Smooth muscle cell of the brain vasculature (primary cell): ENCODE results near the gene DNAAF9.
"Not testable (repeated sequence)": the region's sequence is repeated elsewhere in the genome, so short reads cannot be mapped to it uniquely, and the experiment has no call there.

Experiments
- DNase-seq: peaks from one replicate; pipeline ENCODE4 v3.0.0-alpha.2; 2012; ENCODE audit warnings: low read depth, low spot score

DNAAF9 gene

GRCh38 chr20:3407040-3407770, at the start of gene DNAAF9:
DNAAF9 (minus strand) TSS chr20:3407669; CDS start chr20:3407557, 112 bp downstream.
- DNase-seq = no peak

DNA sequence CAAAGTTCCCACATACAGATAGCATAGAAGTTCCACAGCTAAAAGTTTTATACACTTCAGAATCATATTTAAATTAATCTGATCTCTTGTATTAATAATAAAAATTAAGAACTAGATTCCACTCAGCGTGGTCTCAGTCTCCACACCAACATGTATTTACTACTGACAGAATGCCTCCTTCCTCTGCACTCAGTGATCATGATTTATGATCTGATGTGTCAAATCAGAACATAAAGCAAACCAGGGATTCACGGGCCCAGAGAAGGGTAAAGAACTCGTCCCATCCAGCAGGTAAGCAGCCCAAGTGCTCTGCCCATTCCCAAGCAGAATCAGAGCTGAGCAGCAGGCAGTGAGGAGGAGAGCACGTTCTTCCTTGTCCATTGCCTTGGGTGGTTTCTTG, 49.2 kb upstream of the DNAAF9 start:
- DNase-seq = no peak

- DNase-seq = no peak
These were observed 47.4 kb upstream of the DNAAF9 start for GRCh38 chr20:3454831-3455230.

DNA sequence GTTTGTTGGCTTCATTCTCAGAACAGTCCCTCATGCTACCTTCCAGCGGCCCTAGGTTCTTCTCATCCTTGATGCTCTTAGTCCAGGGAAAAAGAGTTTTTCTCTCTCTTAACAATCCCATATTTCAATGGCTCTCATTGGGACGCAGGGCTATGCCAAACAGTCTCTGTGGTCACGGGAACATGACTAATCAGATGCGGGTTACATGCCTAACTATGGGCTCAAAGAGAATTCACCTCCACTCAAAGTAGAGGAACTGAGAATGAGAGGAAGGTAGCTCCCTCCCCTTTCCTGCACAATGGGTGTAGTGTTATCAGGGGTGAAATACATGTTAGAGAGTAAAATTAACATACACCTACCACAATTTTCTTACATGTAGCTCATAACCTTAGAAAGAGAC, 45.2 kb upstream of the DNAAF9 start:
- no peak for DNase-seq

DNA sequence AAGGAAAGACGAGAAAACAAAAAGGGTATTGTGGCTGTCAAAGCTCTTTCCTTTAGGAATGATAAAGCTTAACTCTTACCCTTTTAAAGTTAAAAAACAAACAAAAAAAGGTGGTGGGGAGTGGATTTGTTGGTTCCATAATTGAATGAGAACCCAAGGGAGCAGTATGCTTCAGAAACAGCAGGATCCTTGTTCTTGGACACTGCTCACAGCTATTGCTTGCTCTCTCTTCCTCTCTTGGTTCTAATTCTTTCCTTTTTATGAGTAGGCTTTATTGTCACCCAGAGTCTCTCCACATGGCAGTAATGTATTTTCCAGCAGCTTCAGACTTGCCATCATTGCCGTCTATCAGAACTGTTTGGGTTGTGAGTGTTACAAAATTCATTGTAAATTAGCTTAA, 44.7 kb upstream of the DNAAF9 start:
- no peak for DNase-seq

- DNase-seq = no peak
These were observed 41.9 kb upstream of the DNAAF9 start for GRCh38 chr20:3449319-3449718.

DNA sequence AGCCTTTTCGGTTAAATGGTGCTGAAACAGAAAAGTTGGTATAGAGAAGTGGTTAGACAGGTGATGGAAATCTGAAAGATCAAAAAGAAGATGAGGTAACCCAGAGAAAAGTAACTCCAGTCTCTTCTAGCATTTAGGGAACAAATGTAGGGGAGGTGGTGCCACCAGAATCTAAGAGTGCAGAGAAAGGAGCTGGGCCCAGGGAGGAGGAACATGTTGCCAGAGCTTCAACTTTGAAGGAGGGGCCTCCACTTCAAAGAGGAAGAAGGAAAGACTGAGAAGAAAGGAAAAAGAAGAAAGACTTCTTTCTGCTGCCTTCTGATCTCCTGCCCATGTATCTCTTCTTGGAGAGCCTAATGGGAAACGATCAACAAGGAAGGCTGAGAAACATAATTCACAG, 39.9 kb upstream of the DNAAF9 start:
- DNase-seq = no peak

GRCh38 chr20:3446779-3447178, 39.3 kb upstream of the DNAAF9 start:
- no peak for DNase-seq

GRCh38 chr20:3436864-3437574, 29.6 kb upstream of the DNAAF9 start:
- no peak for DNase-seq

- no peak for DNase-seq
These were observed 26.8 kb upstream of the DNAAF9 start for GRCh38 chr20:3434232-3434631.

GRCh38 chr20:3433744-3434143, 26.3 kb upstream of the DNAAF9 start:
- DNase-seq = no peak

- no peak for DNase-seq
These were observed 25.4 kb upstream of the DNAAF9 start for GRCh38 chr20:3432844-3433243.

DNA sequence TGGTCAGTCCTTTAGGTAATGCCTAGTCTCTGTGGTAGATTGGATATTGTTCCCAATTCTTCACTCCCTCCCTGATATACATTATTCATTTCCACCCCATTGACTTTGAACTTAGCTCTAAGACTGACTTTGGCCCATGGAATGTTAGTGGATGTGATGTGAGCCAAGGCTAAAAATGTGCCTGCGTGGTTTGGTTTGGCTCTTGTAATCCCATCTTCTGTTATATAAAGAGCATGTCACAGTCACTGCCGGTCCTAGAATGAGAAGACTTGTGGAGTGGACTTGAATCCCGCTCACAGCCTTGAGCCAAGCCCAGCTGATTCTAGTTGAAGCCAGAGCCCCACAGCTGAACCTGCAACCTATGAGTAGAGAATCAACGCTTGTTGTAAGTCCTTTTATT, 23.6 kb upstream of the DNAAF9 start:
- no peak for DNase-seq

GRCh38 chr20:3430376-3431069, 23.1 kb upstream of the DNAAF9 start:
- no peak for DNase-seq

DNA sequence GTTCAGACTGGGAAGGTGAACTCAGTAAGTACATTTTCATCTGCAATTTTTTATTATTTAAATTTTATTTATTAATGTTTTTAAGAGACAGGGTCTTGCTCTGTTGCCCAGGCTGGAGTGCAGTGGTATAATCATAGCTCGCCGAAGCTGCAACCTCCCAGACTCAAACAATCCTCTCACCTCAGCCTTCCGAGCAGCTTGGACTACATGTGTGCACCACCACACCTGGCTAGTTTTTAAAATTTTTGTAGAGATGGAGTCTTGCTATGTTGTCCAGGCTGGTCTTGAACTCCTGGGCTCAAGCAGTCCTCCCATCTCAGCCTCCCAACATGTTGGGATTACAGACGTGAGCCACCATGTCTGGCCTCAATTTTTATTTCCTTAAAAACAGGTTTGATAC, 19.3 kb upstream of the DNAAF9 start:
- DNase-seq = not testable (repeated sequence)

GRCh38 chr20:3423126-3423525, 15.7 kb upstream of the DNAAF9 start:
- no peak for DNase-seq

- no peak for DNase-seq
These were observed 14.5 kb upstream of the DNAAF9 start for GRCh38 chr20:3421985-3422384.

GRCh38 chr20:3420211-3420707, 12.8 kb upstream of the DNAAF9 start:
- no peak for DNase-seq

GRCh38 chr20:3418161-3418560, 10.7 kb upstream of the DNAAF9 start:
- not testable (repeated sequence) for DNase-seq

DNA sequence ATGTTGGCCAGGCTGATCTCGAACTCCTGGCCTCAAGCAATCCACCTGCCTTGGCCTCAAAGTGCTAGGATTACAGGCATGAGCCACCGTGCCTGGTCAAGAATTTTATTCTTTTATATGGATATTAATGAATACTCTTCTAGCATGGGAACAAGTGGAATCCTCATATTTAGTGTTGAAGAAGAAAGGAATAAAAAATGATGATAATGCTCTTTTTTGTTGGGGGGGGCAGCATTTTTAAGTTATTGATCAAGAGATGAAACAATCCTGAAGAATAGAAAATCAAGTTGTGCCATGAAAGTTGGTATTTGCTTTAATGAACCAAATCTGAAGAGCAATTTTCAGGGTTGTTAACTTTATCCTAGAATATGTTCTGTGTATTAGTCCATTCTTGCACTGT, 6.7 kb upstream of the DNAAF9 start:
- no peak for DNase-seq

GRCh38 chr20:3413393-3413889, 6.0 kb upstream of the DNAAF9 start:
- DNase-seq = no peak
